Measurements from ENCODE around the gene LSM3. TPM values are rescaled to one million over a fixed set of nuclear protein-coding genes. Genes with fewer than 3 reads are reported as not detected.

LSM3 gene
- total RNA-seq, 4 donors from 2014 or later: 7.9 to 15.6 (median 12.7) TPM

GRCh38 chr3:14177580-14178246 is 904 bp upstream of the LSM3 start:
- no peak for ATAC-seq
- H3K4me3 ChIP-seq: peak overlapping the region; percentile 56 to 81
- 5 to 17% methylated on average over 2 to 7 of the region's 10 CpGs for WGBS, 2 donors (ENCODE audit: low coverage in 1 of 2)
- peak overlapping the region; percentile 87 to 99 (median 98) for H3K27ac ChIP-seq
- TF ChIP-seq CTCF (IDR thresholded peaks at IDR 0.05) (no peak), EP300 (IDR thresholded peaks at IDR 0.05) (no peak), POLR2A (IDR thresholded peaks at IDR 0.05) (no peak), POLR2AphosphoS5 (IDR thresholded peaks at IDR 0.05) (no peak)
- peaks cover 9 to 57% (median 12%) of the 10 kb centered on the region in 3 donors for H3K4me1 ChIP-seq
- no peaks in the 10 kb centered on the region for H3K9me3 ChIP-seq
- no peaks in the 10 kb centered on the region for H3K27me3 ChIP-seq
- peaks cover 0 to 17% of the 10 kb centered on the region in 2 donors for H3K36me3 ChIP-seq

- Histone ChIP-seq H3K9me3 (no peaks in the 10 kb centered on the region), H3K27me3 (no peaks in the 10 kb centered on the region), H3K4me1 (peaks cover 9 to 61% (median 12%) of the 10 kb centered on the region in 3 donors), H3K4me3 (peak overlapping the region; percentile 56 to 81), H3K27ac (peak overlapping the region; percentile 86 to 99 (median 98)), H3K36me3 (peaks cover 4 to 28% of the 10 kb centered on the region in 2 donors)
- TF ChIP-seq POLR2A (IDR thresholded peaks at IDR 0.05) (no peak), POLR2AphosphoS5 (IDR thresholded peaks at IDR 0.05) (no peak), CTCF (IDR thresholded peaks at IDR 0.05) (no peak), EP300 (IDR thresholded peaks at IDR 0.05) (no peak)
- ATAC-seq: no peak
- WGBS, 2 donors (ENCODE audit: low coverage in 1 of 2): 2 to 7% methylated on average over 3 of the region's 3 CpGs
Observed at GRCh38 chr3:14179114-14179465, 473 bp downstream of the LSM3 start.

GRCh38 chr3:14179795-14180194 is 1.2 kb downstream of the LSM3 start:
- H3K4me3 ChIP-seq: no peak overlapping the region
- peaks cover 5 to 33% of the 10 kb centered on the region in 2 donors for H3K36me3 ChIP-seq
- peaks cover 9 to 54% (median 12%) of the 10 kb centered on the region in 3 donors for H3K4me1 ChIP-seq
- ATAC-seq: no peak
- no peak overlapping the region for H3K27ac ChIP-seq
- no peaks in the 10 kb centered on the region for H3K27me3 ChIP-seq
- WGBS, 2 donors (ENCODE audit: low coverage in 1 of 2): 92 to 100% methylated on average over 1 of the region's 1 CpG
- TF ChIP-seq CTCF (IDR thresholded peaks at IDR 0.05) (no peak), EP300 (IDR thresholded peaks at IDR 0.05) (no peak), POLR2AphosphoS5 (IDR thresholded peaks at IDR 0.05) (no peak), POLR2A (IDR thresholded peaks at IDR 0.05) (no peak)
- no peaks in the 10 kb centered on the region for H3K9me3 ChIP-seq

GRCh38 chr3:14181253-14181652 is 2.6 kb downstream of the LSM3 start:
- TF ChIP-seq POLR2A (IDR thresholded peaks at IDR 0.05): no peak
- no peak for TF ChIP-seq CTCF (IDR thresholded peaks at IDR 0.05)
- no peak for TF ChIP-seq POLR2AphosphoS5 (IDR thresholded peaks at IDR 0.05)
- no peak for TF ChIP-seq EP300 (IDR thresholded peaks at IDR 0.05)

GRCh38 chr3:14183015-14183577 is 4.5 kb downstream of the LSM3 start:
- ATAC-seq: no peak
- no peaks in the 10 kb centered on the region for H3K27me3 ChIP-seq
- WGBS, 2 donors (ENCODE audit: low coverage in 1 of 2): 35 to 78% methylated on average over 1 to 2 of the region's 2 CpGs
- TF ChIP-seq POLR2A (IDR thresholded peaks at IDR 0.05) (no peak), CTCF (IDR thresholded peaks at IDR 0.05) (no peak), POLR2AphosphoS5 (IDR thresholded peaks at IDR 0.05) (no peak), EP300 (IDR thresholded peaks at IDR 0.05) (no peak)
- no peak overlapping the region for H3K4me3 ChIP-seq
- H3K27ac ChIP-seq: no peak overlapping the region
- H3K4me1 ChIP-seq: peaks cover 4 to 24% (median 7%) of the 10 kb centered on the region in 3 donors
- peaks cover 5 to 66% of the 10 kb centered on the region in 2 donors for H3K36me3 ChIP-seq
- H3K9me3 ChIP-seq: no peaks in the 10 kb centered on the region

More at GRCh38 chr3:14181253-14181652, 2.6 kb downstream of the LSM3 start:
- H3K27ac ChIP-seq: no peak overlapping the region
- H3K27me3 ChIP-seq: no peaks in the 10 kb centered on the region
- ATAC-seq: no peak
- no peak overlapping the region for H3K4me3 ChIP-seq
- H3K9me3 ChIP-seq: no peaks in the 10 kb centered on the region
- peaks cover 9 to 42% (median 12%) of the 10 kb centered on the region in 3 donors for H3K4me1 ChIP-seq
- peaks cover 5 to 48% of the 10 kb centered on the region in 2 donors for H3K36me3 ChIP-seq
- WGBS, 2 donors (ENCODE audit: low coverage in 1 of 2): 92% methylated on average over 3 of the region's 3 CpGs

Data from gastroesophageal sphincter (tissue), 4 donors.